ACC112 (cell line): ENCODE results near the gene HHIPL1.

Experiments
- H2AFZ ChIP-seq: fragments of 200-600 bp; sonication (generic); one replicate; pipeline ENCODE4 v1.6.0; 2017; ENCODE audit warnings: antibody characterized with exemption, low read length; ENCODE audit not compliant: unreplicated experiment
- H3K27ac ChIP-seq: fragments of 200-600 bp; sonication (generic); 2 replicates; pipeline ENCODE4 v1.5.1; 2014; ENCODE audit warnings: low read depth, mild to moderate bottlenecking, antibody characterized with exemption, low read length, moderate library complexity
- H3K27me3 ChIP-seq: fragments of 200-600 bp; sonication (generic); 2 replicates; pipeline ENCODE4 v1.6.1; 2014; ENCODE audit warnings: mild to moderate bottlenecking, antibody characterized with exemption, low read length, moderate library complexity, mixed read lengths; ENCODE audit not compliant: insufficient read depth
- H3K36me3 ChIP-seq: fragments of 200-600 bp; sonication (generic); 2 replicates; pipeline ENCODE4 v1.6.1; 2016; ENCODE audit warnings: mild to moderate bottlenecking, antibody characterized with exemption, low read length, moderate library complexity, mixed read lengths; ENCODE audit not compliant: insufficient read depth
- H3K4me1 ChIP-seq: fragments of 200-600 bp; sonication (generic); one replicate; pipeline ENCODE4 v1.6.1; 2016; ENCODE audit warnings: low read length, mixed read lengths; ENCODE audit not compliant: insufficient read depth, unreplicated experiment, control insufficient read depth
- H3K4me3 ChIP-seq: fragments of 200-600 bp; sonication (generic); 2 replicates; pipeline ENCODE4 v1.5.1; 2014; ENCODE audit warnings: mild to moderate bottlenecking, low read depth, low read length
- H3K79me2 ChIP-seq: fragments of 200-600 bp; sonication (generic); one replicate; pipeline ENCODE4 v1.6.0; 2016; ENCODE audit warnings: low read length; ENCODE audit not compliant: control insufficient read depth, unreplicated experiment, insufficient read depth

HHIPL1 gene

GRCh38 chr14:99644723-99645544, at the start of gene HHIPL1:
Gene HHIPL1, plus strand, starts transcription at chr14:99645129. Its CDS starts 79 bp downstream, at chr14:99645208.
- Histone ChIP-seq H3K36me3 (peaks cover 3% of the 10 kb centered on the region; the same call in 1 of the 2 replicates), H3K27ac (no peak within 1 kb of the TSS), H3K4me3 (peak within 1 kb of the TSS; percentile 93), H2AFZ (peak within 1 kb of the TSS; percentile 99), H3K27me3 (no peaks in the 10 kb centered on the region), H3K4me1 (peaks cover 16% of the 10 kb centered on the region), H3K79me2 (peaks cover 6% of the 10 kb centered on the region)

GRCh38 chr14:99595524-99595923, 49.4 kb upstream of the HHIPL1 start:
- H3K4me1 ChIP-seq = peaks cover 9% of the 10 kb centered on the region
- no peaks in the 10 kb centered on the region for H3K27me3 ChIP-seq
- H3K4me3 ChIP-seq = no peak overlapping the region
- H3K27ac ChIP-seq = no peak overlapping the region
- no peaks in the 10 kb centered on the region for H3K36me3 ChIP-seq
- peaks cover 7% of the 10 kb centered on the region for H3K79me2 ChIP-seq
- no peak overlapping the region for H2AFZ ChIP-seq

GRCh38 chr14:99596071-99596627, 48.8 kb upstream of the HHIPL1 start:
- Histone ChIP-seq H3K79me2 (peaks cover 7% of the 10 kb centered on the region), H3K4me1 (peaks cover 4% of the 10 kb centered on the region), H3K4me3 (no peak overlapping the region), H3K36me3 (no peaks in the 10 kb centered on the region), H3K27ac (no peak overlapping the region), H3K27me3 (no peaks in the 10 kb centered on the region), H2AFZ (no peak overlapping the region)

- Histone ChIP-seq H3K27ac (no peak overlapping the region), H3K4me1 (peaks cover 7% of the 10 kb centered on the region), H3K36me3 (no peaks in the 10 kb centered on the region), H2AFZ (no peak overlapping the region), H3K4me3 (no peak overlapping the region), H3K27me3 (no peaks in the 10 kb centered on the region), H3K79me2 (peaks cover 11% of the 10 kb centered on the region)
Observed at GRCh38 chr14:99596772-99597171, 48.2 kb upstream of the HHIPL1 start.

GRCh38 chr14:99597911-99598600, 46.9 kb upstream of the HHIPL1 start:
- peaks cover 18% of the 10 kb centered on the region for H3K4me1 ChIP-seq
- no peak overlapping the region for H3K27ac ChIP-seq
- peaks cover 23% of the 10 kb centered on the region for H3K79me2 ChIP-seq
- H3K36me3 ChIP-seq = no peaks in the 10 kb centered on the region
- H3K27me3 ChIP-seq = no peaks in the 10 kb centered on the region
- H2AFZ ChIP-seq = no peak overlapping the region
- H3K4me3 ChIP-seq = no peak overlapping the region

GRCh38 chr14:99598774-99599173, 46.2 kb upstream of the HHIPL1 start:
- H3K27me3 ChIP-seq = no peaks in the 10 kb centered on the region
- H3K27ac ChIP-seq = no peak overlapping the region
- no peak overlapping the region for H2AFZ ChIP-seq
- no peaks in the 10 kb centered on the region for H3K36me3 ChIP-seq
- H3K79me2 ChIP-seq = peaks cover 28% of the 10 kb centered on the region
- no peak overlapping the region for H3K4me3 ChIP-seq
- peaks cover 18% of the 10 kb centered on the region for H3K4me1 ChIP-seq

- Histone ChIP-seq H3K27ac (no peak overlapping the region), H3K4me3 (no peak overlapping the region), H3K4me1 (peaks cover 18% of the 10 kb centered on the region), H3K79me2 (peaks cover 28% of the 10 kb centered on the region), H2AFZ (no peak overlapping the region), H3K27me3 (no peaks in the 10 kb centered on the region), H3K36me3 (no peaks in the 10 kb centered on the region)
Observed at GRCh38 chr14:99599393-99599792, 45.5 kb upstream of the HHIPL1 start.

GRCh38 chr14:99600232-99600888, 44.6 kb upstream of the HHIPL1 start:
- peaks cover 18% of the 10 kb centered on the region for H3K4me1 ChIP-seq
- H3K36me3 ChIP-seq = no peaks in the 10 kb centered on the region
- H3K27ac ChIP-seq = no peak overlapping the region
- H3K79me2 ChIP-seq = peaks cover 28% of the 10 kb centered on the region
- no peaks in the 10 kb centered on the region for H3K27me3 ChIP-seq
- no peak overlapping the region for H2AFZ ChIP-seq
- H3K4me3 ChIP-seq = no peak overlapping the region

GRCh38 chr14:99601361-99601831, 43.5 kb upstream of the HHIPL1 start:
- Histone ChIP-seq H2AFZ (no peak overlapping the region), H3K27ac (no peak overlapping the region), H3K4me1 (peaks cover 18% of the 10 kb centered on the region), H3K79me2 (peaks cover 28% of the 10 kb centered on the region), H3K4me3 (peak overlapping the region; percentile 63), H3K27me3 (no peaks in the 10 kb centered on the region), H3K36me3 (no peaks in the 10 kb centered on the region)

GRCh38 chr14:99602054-99602787, 42.7 kb upstream of the HHIPL1 start:
- Histone ChIP-seq H3K27me3 (no peaks in the 10 kb centered on the region), H3K27ac (no peak overlapping the region), H3K79me2 (peaks cover 28% of the 10 kb centered on the region), H3K4me1 (peaks cover 18% of the 10 kb centered on the region), H2AFZ (no peak overlapping the region), H3K36me3 (no peaks in the 10 kb centered on the region), H3K4me3 (peak overlapping the region; percentile 63)
